D721Med (cell line): ENCODE data around the gene IL20.

ENCODE experiments used
- DNase-seq: peaks from one replicate; pipeline ENCODE4 v3.0.0; 2011; ENCODE audit warnings: low spot score; ENCODE audit not compliant: insufficient read length
- FAIRE-seq: peaks from 2 replicates; lab custom pipeline; 2011; peaks lifted over from hg19 to GRCh38; lab: Jason Lieb, UNC
- TF ChIP-seq, protein P1 (sequence below): IDR thresholded peaks from 2 replicates; pipeline ENCODE4 v1.5.1; 2012; ENCODE audit warnings: mild to moderate bottlenecking, control low read depth; ENCODE audit not compliant: insufficient read depth; ENCODE audit errors: missing control alignments

Gene IL20

DNA sequence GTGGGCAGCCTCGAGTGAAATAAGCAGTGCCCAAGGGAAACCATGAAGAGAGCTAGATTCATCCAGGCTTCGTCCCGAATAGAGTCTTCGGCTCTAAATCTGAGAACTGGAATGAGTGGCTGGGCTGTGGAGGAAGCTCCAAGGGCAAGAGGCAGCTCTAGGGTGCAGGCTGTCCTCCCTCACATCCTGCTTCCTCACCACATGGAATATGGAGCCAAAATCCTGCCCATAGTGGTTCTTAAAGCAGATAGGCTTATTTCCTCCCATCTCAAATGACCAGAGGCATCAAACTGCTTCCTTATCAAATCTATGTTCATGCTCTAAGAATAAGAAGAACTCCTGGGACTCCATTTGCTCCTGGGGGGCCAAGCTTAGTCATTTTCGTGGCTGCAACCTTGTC lies 34.3 kb downstream of the IL20 start:
- DNase-seq = no peak
- TF ChIP-seq, protein P1, sequence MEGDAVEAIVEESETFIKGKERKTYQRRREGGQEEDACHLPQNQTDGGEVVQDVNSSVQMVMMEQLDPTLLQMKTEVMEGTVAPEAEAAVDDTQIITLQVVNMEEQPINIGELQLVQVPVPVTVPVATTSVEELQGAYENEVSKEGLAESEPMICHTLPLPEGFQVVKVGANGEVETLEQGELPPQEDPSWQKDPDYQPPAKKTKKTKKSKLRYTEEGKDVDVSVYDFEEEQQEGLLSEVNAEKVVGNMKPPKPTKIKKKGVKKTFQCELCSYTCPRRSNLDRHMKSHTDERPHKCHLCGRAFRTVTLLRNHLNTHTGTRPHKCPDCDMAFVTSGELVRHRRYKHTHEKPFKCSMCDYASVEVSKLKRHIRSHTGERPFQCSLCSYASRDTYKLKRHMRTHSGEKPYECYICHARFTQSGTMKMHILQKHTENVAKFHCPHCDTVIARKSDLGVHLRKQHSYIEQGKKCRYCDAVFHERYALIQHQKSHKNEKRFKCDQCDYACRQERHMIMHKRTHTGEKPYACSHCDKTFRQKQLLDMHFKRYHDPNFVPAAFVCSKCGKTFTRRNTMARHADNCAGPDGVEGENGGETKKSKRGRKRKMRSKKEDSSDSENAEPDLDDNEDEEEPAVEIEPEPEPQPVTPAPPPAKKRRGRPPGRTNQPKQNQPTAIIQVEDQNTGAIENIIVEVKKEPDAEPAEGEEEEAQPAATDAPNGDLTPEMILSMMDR = no peak
- no peak for FAIRE-seq

DNA sequence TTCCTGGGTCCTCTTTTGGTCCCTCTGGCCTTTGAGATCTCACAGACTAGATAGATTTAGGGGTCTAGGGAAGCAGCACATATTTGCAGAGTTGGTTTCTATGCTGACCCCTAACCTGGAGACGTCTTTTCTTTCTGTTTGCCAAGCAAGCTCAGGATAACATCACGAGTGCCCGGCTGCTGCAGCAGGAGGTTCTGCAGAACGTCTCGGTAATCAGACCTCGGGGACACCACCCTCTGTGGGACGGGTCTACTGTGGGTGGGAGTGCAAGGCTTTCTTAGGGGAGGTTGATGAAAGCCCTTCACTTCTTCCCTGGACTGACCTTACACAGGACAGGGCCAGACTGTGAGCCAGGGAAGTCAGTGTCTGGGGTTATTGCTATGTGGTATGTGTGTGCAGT lies 34.7 kb downstream of the IL20 start:
- FAIRE-seq = no peak

DNA sequence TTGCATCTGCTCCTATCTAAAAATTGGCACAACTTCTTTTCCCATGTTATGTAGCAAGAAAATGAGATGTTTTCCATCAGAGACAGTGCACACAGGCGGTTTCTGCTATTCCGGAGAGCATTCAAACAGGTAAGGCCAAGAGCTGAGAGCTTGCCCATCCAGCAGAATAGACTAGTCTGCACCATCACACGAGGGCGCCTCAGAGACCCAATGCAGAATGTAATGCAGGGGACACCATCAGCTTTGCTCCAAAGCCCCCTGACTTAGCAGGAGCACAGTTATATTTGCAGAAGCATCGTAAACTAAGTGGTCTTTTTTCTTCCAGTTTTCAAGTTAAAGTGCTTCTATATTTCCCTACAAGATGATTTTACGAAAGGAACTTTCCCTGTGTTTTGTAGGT lies 36.5 kb downstream of the IL20 start:
- no peak for DNase-seq
- TF ChIP-seq, protein P1 = no peak
- FAIRE-seq = no peak

More for the DNA sequence above, 34.7 kb downstream of the IL20 start:
- TF ChIP-seq, protein P1 = no peak
- DNase-seq = no peak

DNA sequence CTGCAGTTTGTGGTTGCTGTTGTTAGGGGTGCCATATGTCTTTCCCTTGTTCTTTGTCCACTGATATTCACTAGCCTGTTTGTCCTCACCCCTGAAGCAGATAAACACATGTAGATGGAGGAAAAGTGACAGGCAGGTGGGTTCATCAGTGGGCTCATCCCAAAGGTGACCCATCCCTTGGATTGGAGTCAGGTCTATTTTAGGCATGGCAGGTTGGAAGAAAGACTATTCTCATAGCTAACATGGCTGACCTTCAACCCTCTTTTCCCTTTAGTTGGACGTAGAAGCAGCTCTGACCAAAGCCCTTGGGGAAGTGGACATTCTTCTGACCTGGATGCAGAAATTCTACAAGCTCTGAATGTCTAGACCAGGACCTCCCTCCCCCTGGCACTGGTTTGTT lies 37.3 kb downstream of the IL20 start:
- TF ChIP-seq, protein P1 = no peak
- FAIRE-seq (no peak), DNase-seq (no peak)

DNA sequence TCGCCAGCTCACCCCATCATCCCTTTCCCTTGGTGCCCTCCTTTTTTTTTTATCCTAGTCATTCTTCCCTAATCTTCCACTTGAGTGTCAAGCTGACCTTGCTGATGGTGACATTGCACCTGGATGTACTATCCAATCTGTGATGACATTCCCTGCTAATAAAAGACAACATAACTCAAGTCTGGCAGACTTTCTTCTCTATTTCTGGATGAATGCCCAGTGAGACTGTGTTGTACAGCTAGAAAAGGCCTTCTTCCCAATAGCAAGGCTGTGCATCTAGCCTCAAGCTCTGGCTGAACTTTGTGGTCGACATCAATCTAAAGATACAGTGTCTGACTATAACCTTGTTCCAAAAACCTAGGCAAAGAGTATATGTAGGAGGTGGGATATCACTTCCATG lies 38.3 kb downstream of the IL20 start:
- no peak for DNase-seq

DNA sequence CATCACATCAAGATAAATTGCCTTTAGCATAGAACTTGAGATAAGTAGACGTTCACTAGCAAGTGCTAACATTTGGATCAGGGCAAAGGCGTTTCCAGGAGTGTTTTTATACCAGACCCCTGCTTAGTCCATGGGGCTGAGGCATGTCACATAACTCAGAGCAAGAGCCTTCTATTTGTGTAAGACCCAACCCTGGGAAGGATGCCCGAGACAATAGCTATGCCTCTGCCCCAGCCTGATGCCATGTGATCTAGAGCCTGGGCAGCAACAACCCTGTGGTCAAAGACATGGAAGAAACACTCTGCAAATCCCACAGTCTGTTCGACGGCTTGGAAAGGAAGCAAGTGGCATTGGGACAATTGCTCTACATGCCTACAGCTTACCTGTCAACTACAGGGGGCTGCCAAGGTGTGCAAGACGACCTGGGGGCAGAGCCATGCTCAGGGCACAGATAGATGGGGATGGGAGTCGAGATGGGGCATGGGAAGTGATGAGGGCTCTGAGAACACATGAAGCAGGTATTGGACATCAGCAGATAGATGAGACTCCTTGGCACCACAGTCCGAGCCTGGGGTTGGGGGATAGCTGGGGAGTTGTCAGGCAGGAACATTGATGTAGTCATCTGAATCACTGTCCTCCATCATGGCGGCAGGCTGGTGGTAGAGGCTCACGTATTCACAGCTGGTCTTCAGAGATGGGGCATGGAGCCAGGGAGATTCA lies 39.2 kb downstream of the IL20 start:
- TF ChIP-seq, protein P1 = no peak
- DNase-seq (no peak), FAIRE-seq (no peak)

More for the DNA sequence above, 38.3 kb downstream of the IL20 start:
- TF ChIP-seq, protein P1 = no peak
- FAIRE-seq = no peak

DNA sequence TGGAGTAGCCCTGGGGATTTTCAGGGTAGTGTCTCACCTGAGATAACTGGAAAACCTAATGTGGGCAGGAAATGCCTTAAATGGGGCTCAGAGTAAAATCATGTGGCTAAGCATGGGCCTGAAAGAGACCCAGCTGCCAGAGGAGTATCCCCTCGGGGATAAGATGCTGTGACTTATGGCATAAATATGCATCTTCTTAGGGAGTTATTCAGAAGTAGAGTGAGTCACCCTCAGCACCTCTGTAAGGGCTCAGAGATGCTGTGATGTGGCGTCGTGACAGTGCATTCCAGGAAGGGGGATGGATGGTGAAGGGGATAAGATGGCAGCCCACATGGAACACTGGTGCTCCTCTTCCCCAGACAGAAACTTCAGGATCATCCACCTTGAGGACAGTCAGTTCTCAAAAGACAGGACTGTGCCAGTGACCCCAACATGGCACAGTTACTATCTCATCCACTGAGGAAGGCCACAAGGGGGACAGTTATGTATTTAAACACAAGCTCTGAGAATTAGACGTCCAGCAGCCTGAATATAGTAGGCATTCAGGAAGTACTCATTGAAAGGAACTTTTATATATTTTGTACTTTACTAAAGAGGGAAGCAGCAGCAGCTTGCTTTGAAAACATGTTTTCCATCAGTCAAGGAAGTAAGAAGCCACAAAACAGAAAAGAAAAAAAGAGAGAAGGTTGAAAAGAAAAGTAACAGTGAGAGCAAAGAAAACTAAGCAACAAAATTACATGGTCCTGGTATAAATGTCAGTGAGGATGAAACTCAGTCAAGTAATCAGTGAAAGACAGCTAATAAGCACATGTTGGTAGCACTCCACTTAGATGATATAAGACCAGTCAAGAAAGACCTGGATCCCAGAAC lies 40.1 kb downstream of the IL20 start:
- DNase-seq = no peak
- FAIRE-seq = no peak
- TF ChIP-seq, protein P1 = no peak
